Measurements from ENCODE around the gene LYZL2.
"Not testable (repeated sequence)": the region's sequence is repeated elsewhere in the genome, so short reads cannot be mapped to it uniquely, and the experiment has no call there.

The LYZL2 gene

GRCh38 chr10:30629653-30630052 lies at the start of gene LYZL2:
LYZL2 (minus strand) TSS chr10:30629753; CDS start chr10:30626915, 2,838 bp downstream.
- no peak for DNase-seq

DNA sequence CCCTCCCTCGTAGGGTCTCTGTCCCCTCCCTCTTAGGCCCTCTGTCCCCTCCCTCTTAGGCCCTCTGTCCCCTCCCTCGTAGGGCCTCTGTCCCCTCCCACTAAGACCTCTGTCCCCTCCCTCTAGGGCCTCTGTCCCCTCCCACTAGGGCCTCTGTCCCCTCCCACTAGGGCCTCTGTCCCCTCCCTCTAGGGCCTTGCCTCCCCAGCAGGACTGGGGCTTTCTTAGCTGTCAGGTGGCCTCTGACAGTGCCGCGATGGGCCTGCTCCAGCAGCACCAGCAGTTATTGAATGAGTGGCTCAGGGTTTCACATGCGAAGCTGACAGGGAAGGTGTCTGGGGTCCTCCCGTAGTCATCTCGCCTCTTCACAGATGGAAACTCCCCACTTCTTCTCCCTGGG lies 48.1 kb upstream of the LYZL2 start:
- not testable (repeated sequence) for DNase-seq

DNA sequence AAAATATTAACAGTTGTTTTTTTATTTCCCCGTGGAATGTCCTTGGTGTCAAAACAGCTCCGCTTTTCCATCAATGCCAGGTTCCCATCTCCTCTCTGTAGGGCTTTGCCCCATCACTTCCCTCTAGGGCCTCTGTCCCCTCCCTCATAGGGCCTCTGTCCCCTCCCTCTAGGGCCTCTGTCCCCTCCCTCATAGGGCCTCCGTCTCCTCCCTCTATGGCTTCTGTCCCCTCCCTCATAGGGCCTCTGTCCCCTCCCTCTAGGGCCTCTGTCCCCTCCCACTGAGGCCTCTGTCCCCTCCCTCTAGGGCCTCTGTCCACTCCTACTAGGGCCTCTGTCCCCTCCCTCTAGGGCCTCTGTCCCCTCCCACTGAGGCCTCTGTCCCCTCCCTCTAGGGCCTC lies 47.6 kb upstream of the LYZL2 start:
- not testable (repeated sequence) for DNase-seq

DNA sequence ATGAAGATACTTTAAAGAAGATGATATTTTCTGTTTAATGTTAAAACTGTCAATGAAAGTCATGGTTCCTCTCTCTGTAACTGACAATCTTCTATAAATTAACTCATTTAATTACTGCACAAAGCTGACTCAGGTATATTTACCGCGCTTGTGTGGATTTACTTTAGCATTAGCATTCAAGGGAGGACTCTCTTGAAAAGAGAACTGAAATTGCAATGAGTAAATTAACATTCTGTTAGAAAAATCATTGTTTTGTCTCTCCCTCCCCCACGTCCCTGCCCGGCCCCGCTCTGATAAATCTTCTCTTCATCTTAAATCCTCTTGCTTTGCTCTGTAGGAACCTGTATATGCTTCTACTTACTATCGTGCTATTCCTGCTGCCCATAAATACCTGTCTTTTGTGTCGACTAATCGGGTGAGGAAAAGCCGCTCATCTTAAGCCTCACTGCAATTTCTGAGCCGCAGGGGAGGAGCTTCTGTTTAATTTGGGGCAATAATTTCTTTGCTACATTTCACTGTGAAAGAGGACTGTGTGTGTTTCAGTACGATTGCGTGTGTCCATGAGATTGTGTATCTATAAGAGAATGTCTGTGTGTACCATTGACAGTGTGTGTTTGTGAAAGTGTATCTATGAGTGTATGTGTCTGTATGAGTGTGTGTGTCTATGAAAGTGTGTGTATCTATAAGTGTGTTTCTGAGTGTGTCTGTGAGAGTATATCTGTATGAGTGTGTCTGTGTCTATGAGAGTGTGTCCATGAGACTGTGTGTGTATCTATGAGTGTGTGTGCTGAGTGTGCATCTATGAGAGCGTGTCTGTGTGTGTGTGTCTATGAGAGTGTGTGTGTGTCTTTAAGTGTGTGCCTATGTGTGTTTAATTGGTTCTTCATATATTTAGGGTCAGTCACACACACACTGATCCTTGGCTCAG lies 46.5 kb upstream of the LYZL2 start:
- no peak for DNase-seq

DNA sequence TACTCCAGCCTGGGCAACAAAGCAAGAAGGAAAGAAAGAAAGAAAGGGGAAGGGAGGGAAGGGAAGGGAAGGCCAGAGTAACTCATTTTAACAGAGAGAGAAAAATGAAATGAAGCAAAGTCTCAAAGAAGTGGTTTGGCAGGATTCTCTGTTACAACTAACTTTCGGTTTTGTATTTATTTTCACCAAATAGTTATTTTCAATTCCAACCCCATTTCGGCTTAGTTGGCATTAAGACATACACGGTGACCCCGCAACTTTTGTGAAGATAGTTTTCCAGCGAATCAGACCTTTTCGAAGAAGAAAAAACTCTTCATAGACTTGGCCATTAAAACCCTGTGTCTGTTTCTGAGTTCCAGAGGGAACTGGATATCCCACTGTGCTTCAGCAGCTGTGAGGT lies 45.2 kb upstream of the LYZL2 start:
- DNase-seq, result no peak

- DNase-seq, result not testable (repeated sequence)
Measured at GRCh38 chr10:30673262-30673661, 43.7 kb upstream of the LYZL2 start.

GRCh38 chr10:30672338-30672737 lies 42.8 kb upstream of the LYZL2 start:
- not testable (repeated sequence) for DNase-seq

- peak; percentile 19 for DNase-seq
Measured at GRCh38 chr10:30671026-30671616, 41.6 kb upstream of the LYZL2 start.

- DNase-seq, result not testable (repeated sequence)
Measured at GRCh38 chr10:30667982-30668381, 38.4 kb upstream of the LYZL2 start.

GRCh38 chr10:30663403-30663802 lies 33.9 kb upstream of the LYZL2 start:
- DNase-seq, result not testable (repeated sequence)

DNA sequence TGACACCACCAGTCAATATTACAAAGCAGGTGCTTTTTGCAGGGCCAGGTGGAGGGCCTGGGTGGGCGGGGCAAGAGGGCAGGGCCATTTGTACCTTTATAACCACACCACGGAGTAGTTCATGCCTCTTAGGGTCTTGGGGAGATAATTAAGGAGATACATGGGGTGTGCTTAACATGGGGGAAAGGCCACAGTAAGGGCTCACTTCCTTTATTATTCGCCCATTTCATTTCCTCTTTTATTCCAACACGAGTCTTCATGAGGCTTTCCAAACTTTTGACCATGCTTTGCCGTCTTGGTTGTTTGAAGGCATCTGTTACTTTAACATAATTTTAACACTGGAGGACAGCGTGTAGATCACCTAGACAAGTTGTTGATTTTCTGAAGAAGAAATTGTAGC lies 33.3 kb upstream of the LYZL2 start:
- no peak for DNase-seq

- not testable (repeated sequence) for DNase-seq
Measured at GRCh38 chr10:30660314-30660713, 30.8 kb upstream of the LYZL2 start.

GRCh38 chr10:30656233-30656632 lies 26.7 kb upstream of the LYZL2 start:
- no peak for DNase-seq

DNA sequence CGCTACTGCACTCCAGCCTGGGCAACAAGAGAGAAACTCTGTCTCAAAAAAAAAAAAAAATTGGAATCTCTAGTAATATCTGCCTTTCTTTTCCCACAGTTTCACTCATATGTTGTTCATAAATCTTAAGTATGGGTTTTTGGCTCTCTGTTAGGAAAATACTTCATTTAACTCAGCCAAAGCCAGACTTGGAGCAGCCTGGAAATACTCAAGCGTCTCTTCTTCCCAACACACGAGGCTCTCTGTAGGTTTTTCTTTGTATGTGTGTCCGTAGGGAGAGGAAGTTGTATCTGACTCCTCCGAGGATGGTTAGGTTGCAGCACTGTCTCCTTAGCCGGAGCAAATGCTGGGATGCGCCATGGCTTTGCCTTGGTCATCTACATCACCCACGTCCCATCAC lies 25.4 kb upstream of the LYZL2 start:
- DNase-seq, result not testable (repeated sequence)

DNA sequence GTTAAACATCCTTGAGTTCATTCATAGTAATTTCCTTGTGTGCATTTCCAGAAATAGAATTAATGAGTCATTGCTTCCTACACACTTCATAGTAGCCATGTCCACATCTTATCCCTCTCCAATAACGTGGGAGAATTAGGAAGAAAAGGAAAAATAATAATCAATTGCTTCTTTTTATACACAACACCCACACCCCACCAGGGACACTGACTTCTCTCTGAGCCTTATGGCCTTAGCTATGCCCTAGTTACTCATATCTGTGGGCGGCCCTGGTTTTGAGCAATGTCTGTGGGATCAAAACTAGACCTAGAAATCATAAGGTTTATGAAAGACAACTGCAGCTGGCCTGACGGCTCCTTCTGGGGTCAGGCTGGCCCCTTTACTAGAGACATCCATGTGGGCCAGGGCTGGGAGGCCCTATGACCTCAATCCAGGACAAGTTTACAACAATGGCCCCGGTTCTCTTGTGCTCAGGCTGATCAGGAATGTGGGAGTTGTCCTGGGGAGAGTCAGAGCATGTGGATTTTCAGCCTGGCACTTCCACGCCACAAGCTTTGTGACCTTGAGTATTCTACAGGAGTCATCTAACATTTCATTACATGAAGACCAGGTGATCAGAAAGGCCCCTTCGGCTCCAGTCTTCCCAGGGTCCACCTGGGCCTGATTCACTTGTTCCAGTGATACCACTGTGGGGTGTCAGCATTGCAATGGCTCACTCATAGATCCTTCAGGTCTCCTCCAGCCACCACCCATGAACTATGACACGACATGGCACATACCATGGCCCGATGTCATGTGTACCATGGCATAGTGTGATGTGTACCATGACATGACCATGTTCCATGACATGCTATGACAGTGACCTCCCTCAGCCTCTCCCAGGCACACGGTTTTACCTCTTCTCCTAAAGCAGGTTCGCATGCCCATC lies 22.2 kb upstream of the LYZL2 start:
- not testable (repeated sequence) for DNase-seq

DNA sequence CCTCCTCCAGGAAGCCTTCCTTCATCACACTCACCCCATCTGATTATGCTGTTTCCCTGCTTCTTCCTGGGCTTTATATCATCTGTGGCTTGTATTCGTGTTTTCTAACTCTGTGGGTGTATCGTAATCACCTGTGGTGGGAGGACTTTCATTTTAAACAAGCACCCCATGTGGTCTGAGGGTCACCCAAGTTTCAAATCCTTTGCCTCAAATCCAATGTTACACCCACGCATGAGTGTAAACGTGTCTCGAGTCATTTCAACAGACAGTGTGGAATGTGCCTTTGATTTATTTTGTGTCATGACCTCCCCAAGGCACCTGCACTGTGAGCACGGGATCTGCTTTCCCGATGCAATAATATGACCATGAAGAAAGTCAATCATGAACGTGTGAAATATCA lies 17.5 kb upstream of the LYZL2 start:
- no peak for DNase-seq

DNA sequence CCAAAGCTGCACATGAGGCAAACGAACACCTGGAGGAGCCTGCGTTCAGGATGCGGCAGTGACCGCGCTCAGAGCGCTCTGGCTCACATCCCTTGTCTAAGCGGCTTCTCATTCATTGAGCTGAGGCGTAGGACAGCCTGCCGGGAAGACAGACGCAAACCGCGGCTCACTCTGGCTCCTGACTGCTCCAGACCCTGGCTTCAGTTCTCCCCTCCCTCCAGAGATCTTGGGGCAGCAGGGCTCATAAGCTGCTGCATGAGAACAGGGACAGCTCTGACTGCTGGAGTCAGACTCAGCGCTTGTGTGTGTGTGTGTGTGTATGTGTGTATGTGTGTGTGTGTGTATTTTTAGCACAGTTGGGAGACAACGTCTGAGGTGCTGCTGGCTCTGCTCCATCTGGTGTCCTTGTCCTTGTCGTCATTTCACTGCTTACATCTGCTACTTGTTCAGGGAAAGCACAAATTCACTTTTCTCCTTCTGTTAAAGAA lies 15.8 kb upstream of the LYZL2 start:
- DNase-seq, result no peak

DNA sequence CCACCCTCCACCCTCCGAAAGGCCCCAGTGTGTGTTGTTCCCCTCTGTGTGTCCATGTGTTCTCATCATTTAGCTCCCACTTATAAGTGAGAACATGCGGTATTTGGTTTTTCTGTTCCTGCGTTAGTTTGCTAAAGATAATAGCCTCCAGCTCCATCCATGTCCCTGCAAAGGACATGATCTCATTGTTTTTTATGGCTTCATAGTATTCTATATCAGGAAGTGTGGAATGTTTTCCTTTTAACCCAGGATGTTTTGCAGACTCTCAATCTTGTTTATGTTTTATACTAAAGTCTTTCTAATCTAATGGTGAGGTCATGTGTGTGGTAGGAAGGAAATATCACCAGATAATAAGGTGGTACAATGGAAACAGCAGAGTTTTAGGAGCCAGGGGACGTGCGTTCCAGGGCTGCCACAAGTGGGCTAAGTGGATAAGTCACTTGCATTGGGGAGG lies 14.9 kb upstream of the LYZL2 start:
- not testable (repeated sequence) for DNase-seq

DNA sequence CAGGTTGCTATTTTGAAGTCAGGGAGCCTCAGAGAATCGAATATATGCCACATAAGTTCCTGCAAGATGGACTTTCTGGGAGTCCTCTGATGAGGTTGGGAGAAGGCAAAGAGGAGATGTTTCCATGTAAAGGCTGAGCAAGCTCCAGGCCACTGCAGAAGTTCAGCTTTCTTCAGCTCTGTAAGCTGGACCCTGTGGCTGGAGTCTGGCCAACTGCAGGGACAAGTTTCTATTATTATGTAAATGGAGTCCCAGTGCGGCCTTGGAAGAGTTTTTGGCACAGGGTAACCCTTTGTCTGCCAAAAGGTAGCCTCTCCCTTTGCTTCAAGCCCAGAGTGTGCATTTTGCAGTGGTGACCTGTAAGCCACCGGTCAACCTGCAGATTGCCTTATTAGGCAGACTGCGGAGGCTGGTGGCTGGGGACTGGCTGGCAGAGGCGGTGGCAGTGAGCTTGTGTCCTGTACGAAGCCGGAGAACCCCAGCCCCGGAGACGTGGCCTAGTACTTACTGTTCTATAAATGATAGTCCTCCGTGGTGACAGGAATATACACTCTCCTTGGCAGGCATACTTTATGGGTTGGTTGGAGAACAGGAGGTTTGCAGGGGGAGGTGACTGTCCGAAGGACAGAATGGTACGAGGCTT lies 14.1 kb upstream of the LYZL2 start:
- not testable (repeated sequence) for DNase-seq

DNA sequence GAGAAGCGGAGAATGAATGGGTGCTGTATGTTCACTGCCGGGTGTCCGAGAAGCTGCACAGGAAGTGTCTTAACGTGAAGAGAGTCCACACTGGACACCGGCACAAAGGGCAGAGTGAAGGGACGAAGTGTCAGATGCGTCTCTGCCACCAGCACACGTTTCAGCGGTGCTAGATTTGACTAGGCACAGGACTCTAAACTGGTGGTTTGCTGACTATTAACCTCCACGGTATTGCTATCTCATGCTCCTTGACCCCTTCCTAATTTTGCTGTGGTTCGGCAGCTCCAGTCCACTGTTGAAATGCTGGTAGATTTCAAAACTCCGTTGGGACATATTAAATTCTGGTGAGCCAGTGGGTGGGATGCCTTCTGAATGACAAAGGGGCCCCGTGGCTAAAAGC lies 13.3 kb upstream of the LYZL2 start:
- not testable (repeated sequence) for DNase-seq

DNA sequence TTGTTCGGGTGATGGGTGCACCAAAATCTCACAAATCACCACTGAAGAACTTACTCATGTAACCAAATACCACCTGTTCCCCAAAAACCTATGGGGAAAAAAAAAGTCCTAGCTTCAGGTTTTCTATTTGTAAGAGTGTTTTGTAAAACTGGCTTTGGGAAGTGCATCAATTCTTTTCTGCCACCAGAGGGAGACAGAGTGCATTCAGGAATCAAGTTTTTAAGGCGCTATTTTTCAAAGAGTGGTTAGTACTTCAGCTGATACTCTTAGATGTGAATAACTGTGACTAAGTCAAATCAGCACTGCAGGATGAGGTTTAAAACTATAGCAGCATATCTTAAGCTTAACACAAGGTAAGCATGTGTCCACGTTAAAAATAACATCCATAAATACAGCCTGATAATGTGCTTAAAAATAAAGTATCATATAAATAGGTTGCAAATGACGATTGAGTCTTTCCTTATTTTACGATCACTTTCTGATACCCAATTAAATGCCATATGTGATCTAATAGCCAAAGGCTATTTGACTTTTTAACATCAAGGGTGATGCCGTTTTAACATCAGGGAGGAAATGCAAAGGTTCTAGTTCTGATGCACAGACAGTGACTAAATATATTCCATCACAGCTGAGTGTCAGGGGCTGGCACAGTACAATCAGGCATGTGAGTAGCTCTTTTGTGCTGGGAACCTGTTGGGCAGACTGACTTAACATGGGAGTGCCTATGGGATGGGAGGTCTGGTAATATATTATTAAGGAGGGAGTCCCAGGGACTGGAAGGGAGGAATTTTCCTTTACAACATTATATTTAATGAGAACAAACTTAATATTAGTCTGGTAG lies 10.6 kb upstream of the LYZL2 start:
- DNase-seq, result no peak
